GM18505 (cell line): ENCODE measurements around the gene FAHD2A.
"Not testable (repeated sequence)": the region's sequence is repeated elsewhere in the genome, so short reads cannot be mapped to it uniquely, and the experiment has no call there.

Experiments
- ATAC-seq: cut with Tn5 transposase; IDR thresholded peaks from one replicate; pipeline ENCODE4 v1.9.1; 2021; ENCODE audit not compliant: unreplicated experiment
- POLR2A ChIP-seq: IDR thresholded peaks from 4 replicates; pipeline ENCODE4 v1.6.1; 2011; ENCODE audit warnings: borderline replicate concordance; ENCODE audit not compliant: insufficient read depth, insufficient read length; ENCODE audit errors: extremely low read depth

Gene FAHD2A

GRCh38 chr2:95402370-95403203 lies at the start of gene FAHD2A:
Gene FAHD2A (plus strand): TSS chr2:95402708. CDS start chr2:95405559, 2,851 bp downstream.
- TF ChIP-seq POLR2A: peak; percentile 81
- peak; percentile 87 for ATAC-seq

GRCh38 chr2:95353055-95353575 lies 49.4 kb upstream of the FAHD2A start:
- no peak for TF ChIP-seq POLR2A
- no peak for ATAC-seq

GRCh38 chr2:95353613-95354468 lies 48.7 kb upstream of the FAHD2A start:
- no peak for TF ChIP-seq POLR2A
- no peak for ATAC-seq

- no peak for TF ChIP-seq POLR2A
- no peak for ATAC-seq
Observed at GRCh38 chr2:95354469-95354901, 48.0 kb upstream of the FAHD2A start.

GRCh38 chr2:95354925-95355324 lies 47.6 kb upstream of the FAHD2A start:
- no peak for ATAC-seq
- TF ChIP-seq POLR2A: no peak

GRCh38 chr2:95355486-95355885 lies 47.0 kb upstream of the FAHD2A start:
- ATAC-seq: not testable (repeated sequence)

- ATAC-seq: no peak
- no peak for TF ChIP-seq POLR2A
Observed at GRCh38 chr2:95356821-95357700, 45.4 kb upstream of the FAHD2A start.

- TF ChIP-seq POLR2A: no peak
- ATAC-seq: no peak
Observed at GRCh38 chr2:95357717-95358280, 44.7 kb upstream of the FAHD2A start.

GRCh38 chr2:95359031-95359430 lies 43.5 kb upstream of the FAHD2A start:
- TF ChIP-seq POLR2A: no peak

GRCh38 chr2:95359501-95359930 lies 43.0 kb upstream of the FAHD2A start:
- no peak for TF ChIP-seq POLR2A
- ATAC-seq: no peak

More at GRCh38 chr2:95359031-95359430, 43.5 kb upstream of the FAHD2A start:
- ATAC-seq: no peak

GRCh38 chr2:95361216-95361980 lies 41.1 kb upstream of the FAHD2A start:
- ATAC-seq: no peak
- TF ChIP-seq POLR2A: no peak

- no peak for TF ChIP-seq POLR2A
- ATAC-seq: no peak
Observed at GRCh38 chr2:95362486-95362885, 40.0 kb upstream of the FAHD2A start.

- no peak for ATAC-seq
- no peak for TF ChIP-seq POLR2A
Observed at GRCh38 chr2:95366514-95366913, 36.0 kb upstream of the FAHD2A start.
